Cardiac muscle cell (in vitro differentiated cells and primary cell): ENCODE measurements around the gene TRIP4. TPM values are rescaled to one million over a fixed set of nuclear protein-coding genes. Genes with fewer than 3 reads are reported as not detected.
"Not testable (repeated sequence)": the region's sequence is repeated elsewhere in the genome, so short reads cannot be mapped to it uniquely, and the experiment has no call there.

Experiments
- DNase-seq, 2 donors: peaks; one replicate each; pipeline versions ENCODE4 v3.0.0 to v3.0.0-alpha.2; 2010 to 2017; ENCODE audit warnings: low read depth in 1 of 2, low spot score in 1 of 2
- H3K27ac ChIP-seq: fragments of 200-600 bp; sonication (generic); 2 replicates; pipeline ENCODE4 v1.5.1; 2016
- H3K27me3 ChIP-seq: fragments of 200-600 bp; sonication (generic); 2 replicates; pipeline ENCODE4 v1.6.0; 2016; ENCODE audit warnings: control low read depth
- H3K36me3 ChIP-seq: fragments of 200-600 bp; sonication (generic); 2 replicates; pipeline ENCODE4 v1.5.1; 2016; ENCODE audit warnings: control low read depth
- H3K4me1 ChIP-seq: fragments of 200-600 bp; sonication (generic); 2 replicates; pipeline ENCODE4 v1.8.1; 2017; ENCODE audit warnings: low read depth, mild to moderate bottlenecking, mixed run types
- H3K4me3 ChIP-seq: fragments of 200-600 bp; sonication (generic); 2 replicates; pipeline ENCODE4 v1.5.1; 2016; ENCODE audit warnings: mild to moderate bottlenecking
- H3K9me3 ChIP-seq: fragments of 200-600 bp; sonication (generic); 2 replicates; pipeline ENCODE4 v1.5.1; 2017; ENCODE audit warnings: low read depth, mild to moderate bottlenecking, control low read depth
- polyA plus RNA-seq: library from polyadenylated mRNA; unstranded; fragments of >200 nt; fragmentation: Nextera tagmentation; extraction: Ambion mirVana; gene quantifications from 2 replicates; pipeline ENCODE4 v1.2.1, GENCODE V29; 2016
- total RNA-seq: library from RNA; depleted of rRNA; stranded (reverse); fragments of >200 nt; gene quantifications from 2 replicates; pipeline ENCODE4 v1.2.3, GENCODE V29; 2016
- TF ChIP-seq, protein P1 (sequence below): IDR thresholded peaks from 2 replicates; pipeline ENCODE4 v1.5.1; 2012; ENCODE audit warnings: low read depth, mild to moderate bottlenecking, low read length

The TRIP4 gene
- total and polyA plus RNA-seq, 2 experiments from 2014 or later = 14.3 to 35.3 TPM

DNA sequence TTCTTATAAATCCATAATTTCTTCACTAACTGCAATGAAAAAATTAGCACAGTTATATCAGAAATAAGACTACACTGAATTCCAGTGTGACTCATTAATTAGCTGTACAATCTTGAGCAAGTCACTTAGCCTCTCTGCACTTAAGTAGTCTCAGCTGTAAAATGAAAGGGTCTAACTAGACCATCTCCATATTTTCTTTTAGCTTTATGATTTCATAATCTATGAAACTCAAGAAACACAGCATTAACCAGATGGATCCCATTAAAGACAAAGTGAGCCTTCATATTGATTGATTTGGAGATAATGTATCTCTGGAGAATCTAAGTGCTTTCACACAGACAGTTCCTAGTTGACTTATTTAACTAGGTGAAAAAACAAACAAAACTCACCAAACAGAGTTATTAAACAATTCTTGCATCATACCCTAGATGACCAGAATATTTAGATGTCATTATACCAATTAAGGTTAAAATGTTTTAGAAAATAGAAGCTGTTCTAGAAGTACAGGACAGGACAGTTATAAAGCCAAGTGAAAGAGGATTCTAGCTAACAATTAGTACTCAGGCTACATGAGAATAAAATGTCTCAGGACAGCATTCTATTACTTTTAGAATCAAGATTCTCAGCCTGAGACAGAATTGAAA, 42.9 kb upstream of the TRIP4 start:
- Histone ChIP-seq H3K4me1 (peaks cover 41% of the 10 kb centered on the region), H3K4me3 (no peak overlapping the region), H3K36me3 (no peaks in the 10 kb centered on the region), H3K9me3 (no peaks in the 10 kb centered on the region), H3K27ac (peak overlapping the region; percentile 24), H3K27me3 (no peaks in the 10 kb centered on the region)
- DNase-seq = peak in 1 of 2 donors; percentile 35
- TF ChIP-seq, protein P1, sequence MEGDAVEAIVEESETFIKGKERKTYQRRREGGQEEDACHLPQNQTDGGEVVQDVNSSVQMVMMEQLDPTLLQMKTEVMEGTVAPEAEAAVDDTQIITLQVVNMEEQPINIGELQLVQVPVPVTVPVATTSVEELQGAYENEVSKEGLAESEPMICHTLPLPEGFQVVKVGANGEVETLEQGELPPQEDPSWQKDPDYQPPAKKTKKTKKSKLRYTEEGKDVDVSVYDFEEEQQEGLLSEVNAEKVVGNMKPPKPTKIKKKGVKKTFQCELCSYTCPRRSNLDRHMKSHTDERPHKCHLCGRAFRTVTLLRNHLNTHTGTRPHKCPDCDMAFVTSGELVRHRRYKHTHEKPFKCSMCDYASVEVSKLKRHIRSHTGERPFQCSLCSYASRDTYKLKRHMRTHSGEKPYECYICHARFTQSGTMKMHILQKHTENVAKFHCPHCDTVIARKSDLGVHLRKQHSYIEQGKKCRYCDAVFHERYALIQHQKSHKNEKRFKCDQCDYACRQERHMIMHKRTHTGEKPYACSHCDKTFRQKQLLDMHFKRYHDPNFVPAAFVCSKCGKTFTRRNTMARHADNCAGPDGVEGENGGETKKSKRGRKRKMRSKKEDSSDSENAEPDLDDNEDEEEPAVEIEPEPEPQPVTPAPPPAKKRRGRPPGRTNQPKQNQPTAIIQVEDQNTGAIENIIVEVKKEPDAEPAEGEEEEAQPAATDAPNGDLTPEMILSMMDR = no peak

DNA sequence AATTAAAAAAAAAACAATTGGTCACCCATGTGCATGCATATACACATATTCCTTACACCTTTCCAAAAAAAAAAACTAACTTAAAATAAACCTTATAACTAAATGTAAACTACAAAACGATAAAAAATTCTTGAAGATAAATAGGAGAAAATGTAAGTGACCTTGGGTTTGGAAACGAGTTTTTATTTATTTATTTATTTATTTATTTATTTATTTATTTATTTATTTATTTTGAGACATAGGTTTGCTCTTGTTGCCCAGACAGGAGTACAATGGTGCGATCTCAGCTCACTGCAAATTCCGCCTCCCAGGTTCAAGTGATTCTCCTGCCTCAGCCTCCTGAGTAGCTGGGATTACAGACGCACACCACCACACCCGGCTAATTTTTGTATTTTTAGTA, 41.4 kb upstream of the TRIP4 start:
- not testable (repeated sequence) for H3K9me3 ChIP-seq, H3K36me3 ChIP-seq, H3K4me3 ChIP-seq, DNase-seq, H3K27ac ChIP-seq, H3K27me3 ChIP-seq
- H3K4me1 ChIP-seq = peaks cover 34% of the 10 kb centered on the region

DNA sequence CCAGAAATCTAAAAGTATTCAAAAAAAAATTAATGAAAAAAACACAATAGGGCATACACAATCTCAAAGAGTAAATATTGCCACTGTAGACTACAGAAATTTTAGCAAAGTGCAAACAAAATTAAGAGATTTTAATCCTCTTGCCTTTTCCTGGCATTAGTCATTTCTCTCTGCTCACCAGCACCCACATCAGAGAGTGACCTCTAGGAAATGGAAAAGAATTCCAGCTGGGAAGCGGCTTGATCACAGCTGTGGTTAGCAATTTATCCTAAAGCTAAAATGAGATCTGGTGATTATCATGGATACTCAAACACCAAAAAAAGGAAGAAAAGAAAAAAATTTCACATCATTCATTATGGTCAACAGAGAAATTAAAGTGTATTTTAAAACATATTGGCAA, 39.2 kb upstream of the TRIP4 start:
- Histone ChIP-seq H3K4me1 (peaks cover 15% of the 10 kb centered on the region), H3K36me3 (no peaks in the 10 kb centered on the region), H3K27ac (no peak overlapping the region), H3K9me3 (no peaks in the 10 kb centered on the region), H3K4me3 (no peak overlapping the region), H3K27me3 (no peaks in the 10 kb centered on the region)
- TF ChIP-seq, protein P1 = no peak
- DNase-seq = peak in 1 of 2 donors; percentile 30

DNA sequence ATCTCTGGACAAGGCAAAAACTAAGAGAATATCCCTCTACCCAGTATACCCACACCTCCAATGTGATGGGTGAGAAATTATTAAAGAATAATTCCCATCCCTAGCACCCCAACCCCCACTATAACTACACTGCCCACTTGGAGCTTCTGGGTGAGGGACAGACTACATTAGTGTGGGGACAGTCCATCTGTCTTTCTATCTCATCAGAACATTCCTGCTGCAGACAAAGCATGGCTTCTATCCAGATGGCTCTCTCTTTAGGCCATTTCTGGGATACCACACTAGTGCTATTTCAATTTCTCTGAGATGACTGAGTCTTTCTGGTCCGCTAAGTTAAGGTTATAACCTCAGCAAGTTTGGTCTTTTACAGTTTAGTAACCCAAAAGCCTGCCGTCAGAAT, 38.3 kb upstream of the TRIP4 start:
- H3K4me3 ChIP-seq = no peak overlapping the region
- H3K9me3 ChIP-seq = no peaks in the 10 kb centered on the region
- peaks cover 6% of the 10 kb centered on the region for H3K4me1 ChIP-seq
- DNase-seq = no peak
- TF ChIP-seq, protein P1 = no peak
- H3K36me3 ChIP-seq = no peaks in the 10 kb centered on the region
- H3K27me3 ChIP-seq = no peaks in the 10 kb centered on the region
- no peak overlapping the region for H3K27ac ChIP-seq

DNA sequence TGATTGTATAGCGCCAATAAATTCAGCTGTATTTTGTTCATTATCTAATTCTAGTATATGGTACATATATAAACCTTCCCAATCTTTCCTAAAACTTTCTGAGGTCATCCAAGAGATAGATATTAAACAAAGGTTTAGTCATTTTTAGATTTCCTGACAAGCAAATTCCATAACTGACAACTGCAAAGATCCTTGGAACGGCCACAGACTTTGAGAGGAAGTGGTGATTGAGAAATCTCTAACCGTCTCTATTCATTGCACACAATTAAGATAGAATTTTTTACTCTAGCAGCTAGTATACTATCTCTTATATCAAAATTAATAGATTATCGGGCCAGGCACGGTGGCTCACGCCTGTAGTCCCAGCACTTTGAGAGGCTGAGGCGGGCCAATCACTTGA, 36.4 kb upstream of the TRIP4 start:
- Histone ChIP-seq H3K4me1 (peaks cover 4% of the 10 kb centered on the region), H3K36me3 (no peaks in the 10 kb centered on the region), H3K9me3 (no peaks in the 10 kb centered on the region), H3K27me3 (no peaks in the 10 kb centered on the region), H3K4me3 (no peak overlapping the region), H3K27ac (no peak overlapping the region)
- TF ChIP-seq, protein P1 = no peak
- DNase-seq = peak in 1 of 2 donors; percentile 22

DNA sequence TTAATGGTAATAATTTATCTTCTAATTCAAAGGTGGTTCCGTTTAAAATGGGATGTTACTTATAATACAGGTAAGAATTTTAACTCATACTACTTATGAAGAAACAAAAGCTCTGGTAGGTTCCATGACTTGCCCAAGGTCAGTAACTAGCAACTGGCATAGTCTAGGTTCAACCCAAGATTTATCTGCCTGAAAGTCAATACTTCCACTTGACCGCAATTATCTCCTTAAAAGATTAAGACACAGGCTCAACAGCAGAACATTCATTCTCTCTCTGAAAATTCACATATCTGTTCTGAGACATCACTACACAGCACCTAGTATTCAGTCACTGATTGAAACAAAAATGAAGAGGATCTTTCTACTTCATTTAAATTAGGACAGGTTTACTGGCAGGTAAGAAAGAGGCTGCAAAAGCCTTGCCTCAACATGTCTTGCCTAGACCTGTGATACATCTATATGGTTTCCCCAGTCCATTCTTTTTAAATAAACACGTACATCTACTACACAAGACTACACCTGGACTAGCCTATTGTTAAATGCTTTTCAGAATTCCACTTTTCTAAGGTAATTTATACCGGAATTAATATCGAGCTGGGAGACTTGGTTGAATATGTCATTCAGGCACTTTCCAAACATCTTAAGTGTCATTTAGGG, 32.8 kb upstream of the TRIP4 start:
- no peak for DNase-seq
- Histone ChIP-seq H3K9me3 (no peaks in the 10 kb centered on the region), H3K4me1 (peaks cover 9% of the 10 kb centered on the region), H3K27ac (peak overlapping the region; percentile 82), H3K4me3 (peak overlapping the region; percentile 85), H3K27me3 (no peaks in the 10 kb centered on the region), H3K36me3 (no peaks in the 10 kb centered on the region)
- TF ChIP-seq, protein P1 = no peak
